DND-41 (cell line): Measurements from ENCODE around the gene MLLT1.
A peak's percentile ranks its signal among the peaks of the same experiment; 100 is the strongest.

Experiments
- ATAC-seq: fragments of 200-7000 bp; cut with Tn5 transposase; 3 replicates; pipeline ENCODE4 v1.9.1; 2021; ENCODE audit warnings: low read depth; ENCODE audit not compliant: insufficient read depth
- DNase-seq: peaks from one replicate; pipeline ENCODE4 v3.0.0-alpha.2; 2020
- H2AFZ ChIP-seq: 2 replicates; pipeline ENCODE4 v1.6.0; 2012; ENCODE audit warnings: low read depth, low read length
- H3K27ac ChIP-seq: 2 replicates; pipeline ENCODE4 v1.5.1; 2012; ENCODE audit warnings: low read length, inconsistent platforms
- H3K27me3 ChIP-seq: fragments of 200-600 bp; sonication (generic); 2 replicates; pipeline ENCODE4 v1.6.0; 2012; ENCODE audit warnings: low read length, mild to moderate bottlenecking, inconsistent platforms; ENCODE audit not compliant: insufficient read depth, poor library complexity
- H3K36me3 ChIP-seq: 2 replicates; pipeline ENCODE4 v1.5.1; 2012; ENCODE audit warnings: low read length, inconsistent platforms; ENCODE audit not compliant: insufficient read depth
- H3K4me1 ChIP-seq: 2 replicates; pipeline ENCODE4 v1.5.1; 2012; ENCODE audit warnings: mild to moderate bottlenecking, low read length; ENCODE audit not compliant: insufficient read depth
- H3K4me2 ChIP-seq: 2 replicates; pipeline ENCODE4 v1.6.0; 2012; ENCODE audit warnings: mild to moderate bottlenecking, moderate library complexity, low read length, inconsistent platforms; ENCODE audit not compliant: insufficient read depth
- H3K4me3 ChIP-seq, 2 experiments: fragments of 200-600 bp in 1 of 2; shearing (Covaris generic) in 1 of 2; 2 replicates each; pipeline ENCODE4 v1.5.1; 2012 to 2016; ENCODE audit warnings: inconsistent platforms in 2 of 2, low read length in 2 of 2, mild to moderate bottlenecking in 2 of 2, low read depth in 1 of 2, moderate library complexity in 1 of 2
- H3K79me2 ChIP-seq: 2 replicates; pipeline ENCODE4 v1.6.0; 2012; ENCODE audit warnings: low read length, inconsistent platforms; ENCODE audit not compliant: insufficient read depth
- H3K9ac ChIP-seq: 2 replicates; pipeline ENCODE4 v1.6.0; 2012; ENCODE audit warnings: low read depth, mild to moderate bottlenecking, inconsistent platforms, low read length, moderate library complexity
- H3K9me3 ChIP-seq: 2 replicates; pipeline ENCODE4 v1.5.1; 2012; ENCODE audit warnings: low read length, moderate library complexity, mild to moderate bottlenecking, inconsistent platforms; ENCODE audit not compliant: insufficient read depth, severe bottlenecking
- H4K20me1 ChIP-seq: 2 replicates; pipeline ENCODE4 v1.6.0; 2012; ENCODE audit warnings: low read length; ENCODE audit not compliant: insufficient read depth
- CTCF ChIP-seq: IDR thresholded peaks from 2 replicates; pipeline ENCODE4 v1.5.1; 2012; ENCODE audit warnings: borderline replicate concordance, low read length, moderate library complexity, mild to moderate bottlenecking; ENCODE audit not compliant: poor library complexity, severe bottlenecking; ENCODE audit errors: extremely low read depth
- EZH2 ChIP-seq: IDR thresholded peaks from 3 replicates; pipeline ENCODE4 v1.6.1; 2012; ENCODE audit warnings: borderline replicate concordance, low read depth, mild to moderate bottlenecking, moderate library complexity, low read length, inconsistent platforms; ENCODE audit not compliant: severe bottlenecking

The MLLT1 gene

GRCh38 chr19:6262519-6262918 lies 17.3 kb downstream of the MLLT1 start:
- Histone ChIP-seq H3K27me3 (no peaks in the 10 kb centered on the region), H4K20me1 (peaks cover 64% of the 10 kb centered on the region), H3K36me3 (peaks cover 79% of the 10 kb centered on the region), H3K4me2 (no peak overlapping the region), H3K4me1 (no peaks in the 10 kb centered on the region), H2AFZ (no peak overlapping the region), H3K4me3 (no peak overlapping the region), H3K9ac (no peak overlapping the region), H3K27ac (no peak overlapping the region), H3K9me3 (no peaks in the 10 kb centered on the region), H3K79me2 (peaks cover 92% of the 10 kb centered on the region)
- ATAC-seq (no peak), DNase-seq (no peak)
- TF ChIP-seq CTCF (no peak), EZH2 (no peak)

- H4K20me1 ChIP-seq = peaks cover 64% of the 10 kb centered on the region
- peaks cover 92% of the 10 kb centered on the region for H3K79me2 ChIP-seq
- H3K27me3 ChIP-seq = no peaks in the 10 kb centered on the region
- H3K36me3 ChIP-seq = peaks cover 79% of the 10 kb centered on the region
- no peaks in the 10 kb centered on the region for H3K9me3 ChIP-seq
- ATAC-seq (no peak), DNase-seq (no peak)
- no peak overlapping the region for H3K27ac ChIP-seq
- H3K4me2 ChIP-seq = no peak overlapping the region
- no peaks in the 10 kb centered on the region for H3K4me1 ChIP-seq
- TF ChIP-seq EZH2 (no peak), CTCF (no peak)
- no peak overlapping the region for H3K4me3 ChIP-seq
- no peak overlapping the region for H3K9ac ChIP-seq
- H2AFZ ChIP-seq = no peak overlapping the region
Observed at GRCh38 chr19:6261883-6262282, 17.9 kb downstream of the MLLT1 start.

GRCh38 chr19:6260912-6261650 lies 18.7 kb downstream of the MLLT1 start:
- H3K27ac ChIP-seq = no peak overlapping the region
- peaks cover 92% of the 10 kb centered on the region for H3K79me2 ChIP-seq
- peak; percentile 62 for TF ChIP-seq CTCF
- TF ChIP-seq EZH2 = no peak
- peaks cover 76% of the 10 kb centered on the region for H3K36me3 ChIP-seq
- H3K27me3 ChIP-seq = no peaks in the 10 kb centered on the region
- H3K4me1 ChIP-seq = no peaks in the 10 kb centered on the region
- H3K9ac ChIP-seq = no peak overlapping the region
- H2AFZ ChIP-seq = no peak overlapping the region
- H3K4me3 ChIP-seq = no peak overlapping the region
- ATAC-seq = peak; percentile 74
- H3K4me2 ChIP-seq = no peak overlapping the region
- peaks cover 66% of the 10 kb centered on the region for H4K20me1 ChIP-seq
- peak; percentile 44 for DNase-seq
- H3K9me3 ChIP-seq = no peaks in the 10 kb centered on the region
